H1 (cell line): ENCODE results near the gene ITPKC. TPM values are rescaled to one million over a fixed set of nuclear protein-coding genes. Genes with fewer than 3 reads are reported as not detected.

Source experiments
- CTCF ChIA-PET: fragments of 300-600 bp; sonication (Branson Sonifier 250); formaldehyde crosslinking; loops from one replicate; lab custom pipeline; 2021; ENCODE audit not compliant: partially characterized antibody; lab: Charles Lee
- POLR2A ChIA-PET: fragments of 300-600 bp; sonication (Branson Sonifier 250); formaldehyde crosslinking; loops from one replicate; lab custom pipeline; 2021; ENCODE audit warnings: inconsistent platforms; ENCODE audit not compliant: partially characterized antibody; lab: Charles Lee
- DNase-seq, 2 experiments: peaks; one replicate each; pipeline versions ENCODE4 v3.0.0 to v3.0.0-alpha.2; 2010 to 2022; ENCODE audit warnings: low spot score in 2 of 2, low read depth in 1 of 2, mixed read lengths in 1 of 2
- FAIRE-seq: peaks from 2 replicates; lab custom pipeline; 2011; peaks lifted over from hg19 to GRCh38; lab: Jason Lieb, UNC
- H2AFZ ChIP-seq: 2 replicates; pipeline ENCODE4 v1.8.1; 2012; ENCODE audit warnings: low read length, inconsistent platforms
- H2AK5ac ChIP-seq: 2 replicates; pipeline ENCODE4 v1.6.1; 2013; ENCODE audit warnings: low read depth, low read length
- H2BK120ac ChIP-seq: replicated peaks from 2 replicates; pipeline ENCODE3; 2013; ENCODE audit warnings: low read depth, low read length, inconsistent platforms
- H2BK12ac ChIP-seq: 2 replicates; pipeline ENCODE4 v1.6.1; 2013; ENCODE audit warnings: low read depth, low read length
- H2BK15ac ChIP-seq: 2 replicates; pipeline ENCODE4 v1.6.1; 2013; ENCODE audit warnings: low read length
- H2BK20ac ChIP-seq: 2 replicates; pipeline ENCODE4 v1.6.1; 2013; ENCODE audit warnings: low read length
- H2BK5ac ChIP-seq: 2 replicates; pipeline ENCODE4 v1.6.1; 2013; ENCODE audit warnings: low read depth, low read length
- H3K14ac ChIP-seq: 2 replicates; pipeline ENCODE4 v1.6.1; 2013; ENCODE audit warnings: inconsistent platforms; ENCODE audit not compliant: insufficient read length
- H3K18ac ChIP-seq: 2 replicates; pipeline ENCODE4 v1.6.1; 2013; ENCODE audit warnings: low read length; ENCODE audit errors: extremely low read depth
- H3K23ac ChIP-seq: 2 replicates; pipeline ENCODE4 v1.6.1; 2013; ENCODE audit warnings: inconsistent platforms; ENCODE audit not compliant: insufficient read length
- H3K23me2 ChIP-seq: 2 replicates; pipeline ENCODE4 v1.6.1; 2013; ENCODE audit warnings: low read depth, low read length
- H3K27ac ChIP-seq: 2 replicates; pipeline ENCODE4 v1.6.1; 2011; ENCODE audit warnings: low read depth, low read length, inconsistent platforms
- H3K27me3 ChIP-seq, 4 experiments: replicated peaks in 1 of 4; 1 replicate in 1 of 4; 2 replicates in 3 of 4; pipeline versions ENCODE4 v1.6.1 to v1.8.1; 2011 to 2013; ENCODE audit warnings: low read length in 3 of 4, mild to moderate bottlenecking in 3 of 4, inconsistent platforms in 2 of 4, mixed read lengths in 2 of 4, moderate library complexity in 1 of 4; ENCODE audit not compliant: control insufficient read depth in 3 of 4, insufficient read depth in 3 of 4; ENCODE audit errors: extremely low read depth in 1 of 4
- H3K36me3 ChIP-seq, 4 experiments: 2 replicates each; pipeline versions ENCODE4 v1.6.1 to v1.8.1; 2011 to 2013; ENCODE audit warnings: mild to moderate bottlenecking in 4 of 4, low read length in 3 of 4, moderate library complexity in 2 of 4, control low read depth in 1 of 4, inconsistent platforms in 1 of 4; ENCODE audit not compliant: insufficient read depth in 4 of 4, control insufficient read depth in 2 of 4
- H3K4ac ChIP-seq: replicated peaks from 2 replicates; pipeline ENCODE3; 2013; ENCODE audit warnings: low read length, low read depth, mixed read lengths, inconsistent platforms; ENCODE audit not compliant: insufficient read length
- H3K4me1 ChIP-seq, 4 experiments: replicated peaks in 1 of 4; 1 replicate in 1 of 4; 2 replicates in 3 of 4; pipeline versions ENCODE4 v1.6.1 to v1.8.1; 2011 to 2013; ENCODE audit warnings: low read length in 3 of 4, inconsistent platforms in 2 of 4, mixed read lengths in 1 of 4; ENCODE audit not compliant: insufficient read depth in 4 of 4, control insufficient read depth in 3 of 4
- H3K4me2 ChIP-seq, 2 experiments: 2 replicates each; pipeline versions ENCODE4 v1.6.1 to v1.8.1; 2011 to 2013; ENCODE audit warnings: low read depth in 2 of 2, low read length in 2 of 2, control low read depth in 1 of 2, inconsistent platforms in 1 of 2, mild to moderate bottlenecking in 1 of 2; ENCODE audit not compliant: insufficient read depth in 1 of 2
- H3K4me3 ChIP-seq, 4 experiments: fragments of 200-600, 300-600 bp in 1 of 4; sonication (generic), shearing (Covaris generic), sonication (Bioruptor Twin) in 1 of 4; 2 replicates each; pipeline versions ENCODE4 v1.5.1 to v1.8.1; 2011 to 2016; ENCODE audit warnings: low read length in 4 of 4, low read depth in 3 of 4, control low read depth in 2 of 4, inconsistent platforms in 2 of 4, mild to moderate bottlenecking in 2 of 4, mixed read lengths in 1 of 4, moderate library complexity in 1 of 4; ENCODE audit not compliant: insufficient read depth in 2 of 4; ENCODE audit errors: extremely low read depth in 1 of 4
- H3K56ac ChIP-seq: replicated peaks from 2 replicates; pipeline ENCODE3; 2013; ENCODE audit warnings: low read depth, mild to moderate bottlenecking, mixed read lengths, low read length, inconsistent platforms; ENCODE audit not compliant: insufficient read length
- H3K79me1 ChIP-seq: 2 replicates; pipeline ENCODE4 v1.6.1; 2013; ENCODE audit warnings: low read depth, low read length, control low read depth
- H3K79me2 ChIP-seq, 2 experiments: 2 replicates each; pipeline versions ENCODE4 v1.6.1 to v1.8.1; 2012 to 2013; ENCODE audit warnings: low read length in 2 of 2, mild to moderate bottlenecking in 2 of 2, inconsistent platforms in 1 of 2; ENCODE audit not compliant: insufficient read depth in 2 of 2, control insufficient read depth in 1 of 2
- H3K9ac ChIP-seq, 4 experiments: replicated peaks in 1 of 4; 1 replicate in 1 of 4; 2 replicates in 3 of 4; pipeline versions ENCODE4 v1.6.1 to v1.8.1; 2011 to 2013; ENCODE audit warnings: low read depth in 3 of 4, low read length in 3 of 4, control low read depth in 2 of 4, mild to moderate bottlenecking in 2 of 4, moderate library complexity in 2 of 4, inconsistent platforms in 1 of 4; ENCODE audit errors: extremely low read depth in 1 of 4
- H3K9me3 ChIP-seq, 2 experiments: 2 replicates each; pipeline versions ENCODE4 v1.6.1 to v1.8.1; 2012 to 2013; ENCODE audit warnings: mild to moderate bottlenecking in 2 of 2, moderate library complexity in 2 of 2, control low read depth in 1 of 2, inconsistent platforms in 1 of 2, low read depth in 1 of 2, low read length in 1 of 2, mixed read lengths in 1 of 2; ENCODE audit not compliant: insufficient read depth in 2 of 2
- H4K20me1 ChIP-seq, 2 experiments: replicated peaks in 1 of 2; 2 replicates each; pipeline versions ENCODE3 to v1.8.1; 2011 to 2013; ENCODE audit warnings: inconsistent platforms in 2 of 2, low read length in 2 of 2, mild to moderate bottlenecking in 1 of 2; ENCODE audit not compliant: insufficient read depth in 2 of 2, control insufficient read depth in 1 of 2
- H4K5ac ChIP-seq: 2 replicates; pipeline ENCODE4 v1.6.1; 2013; ENCODE audit warnings: low read length, low read depth, mixed read lengths, inconsistent platforms; ENCODE audit not compliant: insufficient read length
- H4K8ac ChIP-seq: 2 replicates; pipeline ENCODE4 v1.8.0; 2013; ENCODE audit warnings: mild to moderate bottlenecking, moderate library complexity, low read length, inconsistent platforms; ENCODE audit not compliant: insufficient read depth; ENCODE audit errors: extremely low read depth
- H4K91ac ChIP-seq: replicated peaks from 2 replicates; pipeline ENCODE3; 2013; ENCODE audit warnings: low read length, mixed read lengths, inconsistent platforms; ENCODE audit not compliant: insufficient read length
- ATF2 ChIP-seq: IDR thresholded peaks from 2 replicates; pipeline ENCODE4 v1.6.1; 2012; ENCODE audit warnings: low read length, inconsistent platforms
- BACH1 ChIP-seq: IDR thresholded peaks from 2 replicates; pipeline ENCODE4 v1.6.1; 2012; ENCODE audit warnings: low read length, improper control_type of control experiment
- EP300 ChIP-seq, 2 experiments: IDR thresholded peaks; 1 replicate in 1 of 2; 2 replicates in 1 of 2; pipeline ENCODE4 v1.6.1; 2011 to 2012; ENCODE audit warnings: low read depth in 2 of 2, low read length in 2 of 2, mild to moderate bottlenecking in 2 of 2, borderline replicate concordance in 1 of 2, inconsistent platforms in 1 of 2, moderate library complexity in 1 of 2
- HDAC2 ChIP-seq, 2 experiments: fragments of 300-600 bp in 1 of 2; sonication (generic) in 1 of 2; IDR thresholded peaks; 2 replicates each; pipeline ENCODE4 v1.6.1; 2011 to 2012; ENCODE audit warnings: low read depth in 2 of 2, low read length in 2 of 2, mild to moderate bottlenecking in 2 of 2, moderate library complexity in 2 of 2, borderline replicate concordance in 1 of 2, inconsistent platforms in 1 of 2
- JUN ChIP-seq: IDR thresholded peaks from 2 replicates; pipeline ENCODE4 v1.6.1; 2011; ENCODE audit warnings: low read depth, mild to moderate bottlenecking, improper control_type of control experiment, low read length
- JUND ChIP-seq: IDR thresholded peaks from 2 replicates; pipeline ENCODE4 v1.6.1; 2011; ENCODE audit warnings: mild to moderate bottlenecking, improper control_type of control experiment, low read length
- KDM1A ChIP-seq: fragments of 200-600, 300-600 bp; sonication (generic); IDR thresholded peaks from 2 replicates; pipeline ENCODE4 v1.7.1; 2016; ENCODE audit warnings: mild to moderate bottlenecking, low read length, borderline replicate concordance
- KDM5A ChIP-seq: fragments of 200-600 bp; IDR thresholded peaks from 2 replicates; pipeline ENCODE4 v1.7.1; 2012; ENCODE audit warnings: mild to moderate bottlenecking, low read length, inconsistent platforms, mixed read lengths
- RXRA ChIP-seq: IDR thresholded peaks from 2 replicates; pipeline ENCODE4 v1.6.1; 2011; ENCODE audit warnings: low read depth, mild to moderate bottlenecking, low read length, moderate library complexity; ENCODE audit not compliant: insufficient read depth
- SIN3A ChIP-seq, 2 experiments: IDR thresholded peaks in 1 of 2; conservative IDR thresholded peaks in 1 of 2; 2 replicates each; pipeline ENCODE4 v1.6.1; 2011 to 2012; ENCODE audit warnings: low read length in 2 of 2, improper control_type of control experiment in 1 of 2, low read depth in 1 of 2, mild to moderate bottlenecking in 1 of 2
- ZNF274 ChIP-seq: IDR thresholded peaks from 2 replicates; pipeline ENCODE4 v1.7.0; 2012; ENCODE audit warnings: low read length, borderline replicate concordance; ENCODE audit errors: extremely low read depth
- WGBS, 2 experiments: shearing (Covaris generic) in 1 of 2; methylation state at CpG; one replicate each; pipeline versions ENCODE4 v1.1.6 to v1.1.7; 2013 to 2015; ENCODE audit warnings: low lambda C conversion rate in 2 of 2, mixed read lengths in 2 of 2, inconsistent platforms in 1 of 2, low coverage in 1 of 2, missing lambda C conversion rate in 1 of 2; ENCODE audit not compliant: insufficient replicate concordance in 2 of 2, insufficient coverage in 1 of 2, insufficient read length in 1 of 2; ENCODE audit errors: extremely low coverage in 1 of 2, missing lambda C conversion rate in 1 of 2; 5-methylcytosine and 5-hydroxymethylcytosine counted together
- polyA plus RNA-seq, 7 experiments: library from polyadenylated mRNA; depleted of rRNA in 3 of 7; stranded (reverse) in 5 of 7; unstranded in 2 of 7; fragments of >200 nt in 5 of 7; fragments of 200-250 nt in 2 of 7; gene quantifications; 1 replicate in 5 of 7; 2 replicates in 1 of 7; 4 replicates in 1 of 7; pipeline versions ENCODE4 v1.2.1 to v1.2.3, GENCODE V29; 2011 to 2013; ENCODE audit warnings: missing spikeins in 2 of 7, mixed read lengths in 2 of 7
- total RNA-seq: library from RNA; stranded (reverse); fragmentation: NEBNext Ultra II Directional; extraction: Animal tissue kit (Norgen Biotek cat#: 25700); gene quantifications from 2 replicates; pipeline ENCODE4 v1.2.1, GENCODE V29; 2021

Gene ITPKC
- total and polyA plus RNA-seq, 2 of the 8 experiments (the other 6 are each of a cell fraction or from before 2014, with no cell fraction given): 5.2 to 8.9 TPM

GRCh38 chr19:40677156-40677555 is 39.8 kb upstream of the ITPKC start:
- no peak overlapping the region for H2AFZ ChIP-seq
- H3K27me3 ChIP-seq: no peaks in the 10 kb centered on the region
- H4K20me1 ChIP-seq: peaks cover 0 to 8% of the 10 kb centered on the region in 2 experiments
- DNase-seq (no peak), FAIRE-seq (no peak)
- H2BK12ac ChIP-seq: no peak overlapping the region
- H4K8ac ChIP-seq: no peak overlapping the region
- H3K4me2 ChIP-seq: no peak overlapping the region
- H2BK15ac ChIP-seq: no peak overlapping the region
- H3K4ac ChIP-seq: no peak overlapping the region
- no peak overlapping the region for H3K27ac ChIP-seq
- H3K79me2 ChIP-seq: no peaks in the 10 kb centered on the region
- H3K4me3 ChIP-seq: no peak overlapping the region
- no peaks in the 10 kb centered on the region for H3K9me3 ChIP-seq
- no peak overlapping the region for H3K14ac ChIP-seq
- H3K56ac ChIP-seq: no peak overlapping the region
- no peak overlapping the region for H2AK5ac ChIP-seq
- H3K23ac ChIP-seq: no peak overlapping the region
- no peak overlapping the region for H2BK5ac ChIP-seq
- no peak overlapping the region for H3K18ac ChIP-seq
- no peak overlapping the region for H2BK20ac ChIP-seq
- no peak overlapping the region for H3K9ac ChIP-seq
- no peak overlapping the region for H4K91ac ChIP-seq
- CTCF ChIA-PET: interaction anchor here (1.2 kb wide), 1 partner anchor 14 kb away, joined by 3 read pairs; no protein-coding TSS in a partner anchor
- H3K36me3 ChIP-seq: peaks cover 9 to 46% (median 28%) of the 10 kb centered on the region in 4 experiments
- H2BK120ac ChIP-seq: no peak overlapping the region
- H3K79me1 ChIP-seq: no peaks in the 10 kb centered on the region
- no peak overlapping the region for H4K5ac ChIP-seq
- 97% methylated on average over 22 of the region's 23 CpGs; no CpG with 5 or more reads in 1 of the 2 experiments for whole genome bisulfite sequencing, 2 experiments
- H3K23me2 ChIP-seq: no peaks in the 10 kb centered on the region
- no peaks in the 10 kb centered on the region for H3K4me1 ChIP-seq
- POLR2A ChIA-PET: no interaction called here
- TF ChIP-seq JUN (no peak), BACH1 (no peak), SIN3A (conservative IDR thresholded peaks at IDR 0.05 in 1 of 2, IDR thresholded peaks at IDR 0.05 in 1 of 2; ENCODE audit: low read depth in 1 of 2, low read length in 2 of 2) (no peak), KDM5A (no peak), EP300 (IDR thresholded peaks at IDR 0.05; ENCODE audit: borderline replicate concordance in 1 of 2, low read depth in 2 of 2, low read length in 2 of 2) (no peak), HDAC2 (IDR thresholded peaks at IDR 0.05; ENCODE audit: borderline replicate concordance in 1 of 2, low read depth in 2 of 2, low read length in 2 of 2) (no peak), ATF2 (no peak), ZNF274 (no peak), KDM1A (no peak), JUND (no peak), RXRA (no peak)
